Lung (tissue), 12 donors: Measurements from ENCODE around the gene POC1A. TPM values are rescaled to one million over a fixed set of nuclear protein-coding genes. Genes with fewer than 3 reads are reported as not detected.

ENCODE experiments used
- ATAC-seq: fragments of 200-7000 bp; cut with Tn5 transposase; one replicate; pipeline ENCODE4 v1.9.1; 2020; ENCODE audit warnings: moderate number of reproducible peaks; ENCODE audit not compliant: insufficient read depth, low FRiP score
- DNase-seq, 3 donors: peaks; one replicate each; pipeline ENCODE4 v3.0.0-alpha.2; 2013 to 2017
- H3K27ac ChIP-seq, 2 donors: one replicate each; pipeline ENCODE4 v1.5.1; 2013; ENCODE audit warnings: mild to moderate bottlenecking in 2 of 2, moderate library complexity in 2 of 2, control low read depth in 1 of 2, inconsistent platforms in 1 of 2, low read depth in 1 of 2, low read length in 1 of 2
- H3K27me3 ChIP-seq, 3 donors: one replicate each; pipeline ENCODE4 v1.5.1; 2013; ENCODE audit warnings: low read length in 2 of 3; ENCODE audit not compliant: control insufficient read depth in 3 of 3, insufficient read depth in 3 of 3
- H3K36me3 ChIP-seq, 4 donors: one replicate each; pipeline ENCODE4 v1.5.1; 2013; ENCODE audit warnings: low read length in 4 of 4, mild to moderate bottlenecking in 1 of 4, moderate library complexity in 1 of 4; ENCODE audit not compliant: control insufficient read depth in 4 of 4, insufficient read depth in 4 of 4
- H3K4me1 ChIP-seq, 5 donors: one replicate each; pipeline ENCODE4 v1.5.1; 2013; ENCODE audit warnings: low read length in 5 of 5, mild to moderate bottlenecking in 2 of 5, moderate library complexity in 1 of 5; ENCODE audit not compliant: control insufficient read depth in 5 of 5, insufficient read depth in 5 of 5
- H3K4me3 ChIP-seq: one replicate; pipeline ENCODE4 v1.5.1; 2013; ENCODE audit warnings: mild to moderate bottlenecking, control low read depth, moderate library complexity
- H3K9ac ChIP-seq, 2 donors: one replicate each; pipeline ENCODE4 v1.5.1; 2013; ENCODE audit warnings: low read length in 2 of 2, control low read depth in 1 of 2; ENCODE audit not compliant: insufficient read depth in 1 of 2
- H3K9me3 ChIP-seq, 4 donors: one replicate each; pipeline ENCODE4 v1.5.1; 2013; ENCODE audit warnings: low read length in 3 of 4, mild to moderate bottlenecking in 1 of 4, moderate library complexity in 1 of 4; ENCODE audit not compliant: control insufficient read depth in 4 of 4, insufficient read depth in 3 of 4
- CTCF ChIP-seq: IDR thresholded peaks from 2 replicates; pipeline ENCODE4 v1.5.1; 2012; ENCODE audit warnings: mild to moderate bottlenecking; ENCODE audit errors: control extremely low read depth, extremely low read depth
- WGBS, 2 donors: extraction: QIAGEN DNeasy Blood & Tissue Kit; methylation state at CpG; one replicate each; pipeline ENCODE4 v1.1.7; 2013; 5-methylcytosine and 5-hydroxymethylcytosine counted together
- polyA plus RNA-seq, 2 donors: library from polyadenylated mRNA; stranded (reverse); fragments of 200-250 nt; gene quantifications; one replicate each; pipeline ENCODE4 v1.2.1, GENCODE V29; 2013
- total RNA-seq, 2 donors: library from RNA; depleted of rRNA in 1 of 2; stranded (reverse); fragments of >200 nt in 1 of 2; gene quantifications; one replicate each; pipeline ENCODE4 v1.2.1, GENCODE V29; 2014 to 2021
- donor health status: control.
- donor health status: control.
- donor health status: Bipolar disorder and iron deficiency.
- donor health status: healthy.
- donor health status: DM: yes; HTN: yes; CAD: no.

POC1A gene
- total and polyA plus RNA-seq, 4 donors: 2.3 to 5.4 (median 4.0) TPM

GRCh38 chr3:52177701-52178042, 23.4 kb upstream of the POC1A start:
- 71 to 88% methylated on average over 5 of the region's 5 CpGs for WGBS, 2 donors
- peak in 2 of 3 donors; percentile 39 to 60 for DNase-seq
- no peak overlapping the region for H3K9ac ChIP-seq

GRCh38 chr3:52176951-52177700, 22.9 kb upstream of the POC1A start:
- WGBS, 2 donors: 60 to 78% methylated on average over 15 of the region's 15 CpGs
- ATAC-seq: peak; percentile 69
- peak overlapping the region in 1 of 2 donors; percentile 48 for H3K27ac ChIP-seq

More at GRCh38 chr3:52177701-52178042, 23.4 kb upstream of the POC1A start:
- H3K36me3 ChIP-seq: no peaks in the 10 kb centered on the region
- H3K27ac ChIP-seq: peak overlapping the region in 1 of 2 donors; percentile 48
- no peak overlapping the region for H3K4me3 ChIP-seq
- no peaks in the 10 kb centered on the region for H3K9me3 ChIP-seq
- H3K4me1 ChIP-seq: peaks cover 2 to 16% (median 6%) of the 10 kb centered on the region in 5 donors
- no peaks in the 10 kb centered on the region for H3K27me3 ChIP-seq
- TF ChIP-seq CTCF: no peak
- no peak for ATAC-seq

GRCh38 chr3:52176180-52176752, 22.0 kb upstream of the POC1A start:
- Histone ChIP-seq H3K4me3 (no peak overlapping the region), H3K4me1 (peaks cover 0 to 16% (median 6%) of the 10 kb centered on the region in 5 donors), H3K27me3 (no peaks in the 10 kb centered on the region), H3K9ac (no peak overlapping the region), H3K27ac (no peak overlapping the region), H3K9me3 (no peaks in the 10 kb centered on the region), H3K36me3 (no peaks in the 10 kb centered on the region)
- DNase-seq (no peak), ATAC-seq (no peak)
- TF ChIP-seq CTCF: no peak
- WGBS, 2 donors: 90 to 93% methylated on average over 8 of the region's 8 CpGs

More at GRCh38 chr3:52176951-52177700, 22.9 kb upstream of the POC1A start:
- H3K9ac ChIP-seq: no peak overlapping the region
- DNase-seq: peak in 2 of 3 donors; percentile 28 to 38
- H3K36me3 ChIP-seq: no peaks in the 10 kb centered on the region
- H3K9me3 ChIP-seq: no peaks in the 10 kb centered on the region
- H3K4me1 ChIP-seq: peaks cover 0 to 16% (median 6%) of the 10 kb centered on the region in 5 donors
- TF ChIP-seq CTCF: no peak
- no peaks in the 10 kb centered on the region for H3K27me3 ChIP-seq
- no peak overlapping the region for H3K4me3 ChIP-seq
